Epithelial cell of esophagus (primary cell): Measurements from ENCODE around the gene POU2AF3.

Experiments used
- DNase-seq: peaks from one replicate; pipeline ENCODE4 v3.0.0; 2010; ENCODE audit warnings: low read depth
- H3K4me3 ChIP-seq: 2 replicates; pipeline ENCODE4 v1.5.1; 2011; ENCODE audit warnings: mild to moderate bottlenecking, low read length, control low read depth
- TF ChIP-seq, protein P1 (sequence below): IDR thresholded peaks from 2 replicates; pipeline ENCODE4 v1.5.1; 2011; ENCODE audit warnings: low read depth, mild to moderate bottlenecking, low read length, control low read depth, inconsistent platforms; ENCODE audit not compliant: insufficient read depth; ENCODE audit errors: missing control alignments

The POU2AF3 gene, protein sequence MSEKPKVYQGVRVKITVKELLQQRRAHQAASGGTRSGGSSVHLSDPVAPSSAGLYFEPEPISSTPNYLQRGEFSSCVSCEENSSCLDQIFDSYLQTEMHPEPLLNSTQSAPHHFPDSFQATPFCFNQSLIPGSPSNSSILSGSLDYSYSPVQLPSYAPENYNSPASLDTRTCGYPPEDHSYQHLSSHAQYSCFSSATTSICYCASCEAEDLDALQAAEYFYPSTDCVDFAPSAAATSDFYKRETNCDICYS

DNA sequence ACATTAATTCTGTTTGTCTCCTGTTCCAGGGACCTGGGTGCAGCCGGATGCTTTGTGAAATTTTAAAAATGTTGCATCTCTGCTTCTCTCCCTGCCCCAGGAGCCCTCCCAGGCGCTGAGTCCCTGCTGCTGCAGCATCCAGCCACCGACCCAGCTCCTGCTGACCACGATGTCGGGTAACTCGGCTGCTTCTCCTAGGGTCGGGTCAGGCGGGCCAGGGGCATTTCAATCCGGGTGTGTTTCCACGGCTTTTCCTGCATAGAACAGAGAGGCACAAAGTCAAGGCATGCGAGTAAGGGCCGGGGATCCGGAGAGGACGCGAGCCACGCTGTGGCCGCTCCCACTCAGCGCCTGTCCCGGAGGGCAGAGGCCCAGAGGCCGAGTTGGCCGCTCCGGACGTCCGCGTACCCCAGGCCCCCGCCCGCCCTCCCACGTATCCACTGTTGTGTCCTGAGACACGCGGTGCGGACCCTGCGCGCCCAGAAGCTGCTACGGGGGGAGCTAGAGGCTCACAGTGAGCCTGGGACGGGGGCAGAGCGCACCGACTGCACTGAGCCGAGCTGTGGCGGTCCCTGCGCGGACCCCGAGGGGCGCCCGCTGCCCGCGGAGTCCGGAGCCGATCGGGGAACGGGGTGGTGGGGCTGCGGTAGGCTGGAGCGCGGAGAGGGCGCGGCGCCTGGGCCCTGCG lies at the start of gene POU2AF3:
Gene POU2AF3 (plus strand): TSS at position 134 of the 688 bp plus-strand sequence. CDS start 36 bp downstream, at position 170.
- no peak for DNase-seq
- TF ChIP-seq, protein P1, sequence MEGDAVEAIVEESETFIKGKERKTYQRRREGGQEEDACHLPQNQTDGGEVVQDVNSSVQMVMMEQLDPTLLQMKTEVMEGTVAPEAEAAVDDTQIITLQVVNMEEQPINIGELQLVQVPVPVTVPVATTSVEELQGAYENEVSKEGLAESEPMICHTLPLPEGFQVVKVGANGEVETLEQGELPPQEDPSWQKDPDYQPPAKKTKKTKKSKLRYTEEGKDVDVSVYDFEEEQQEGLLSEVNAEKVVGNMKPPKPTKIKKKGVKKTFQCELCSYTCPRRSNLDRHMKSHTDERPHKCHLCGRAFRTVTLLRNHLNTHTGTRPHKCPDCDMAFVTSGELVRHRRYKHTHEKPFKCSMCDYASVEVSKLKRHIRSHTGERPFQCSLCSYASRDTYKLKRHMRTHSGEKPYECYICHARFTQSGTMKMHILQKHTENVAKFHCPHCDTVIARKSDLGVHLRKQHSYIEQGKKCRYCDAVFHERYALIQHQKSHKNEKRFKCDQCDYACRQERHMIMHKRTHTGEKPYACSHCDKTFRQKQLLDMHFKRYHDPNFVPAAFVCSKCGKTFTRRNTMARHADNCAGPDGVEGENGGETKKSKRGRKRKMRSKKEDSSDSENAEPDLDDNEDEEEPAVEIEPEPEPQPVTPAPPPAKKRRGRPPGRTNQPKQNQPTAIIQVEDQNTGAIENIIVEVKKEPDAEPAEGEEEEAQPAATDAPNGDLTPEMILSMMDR: no peak
- peak within 1 kb of the TSS; percentile 36 for H3K4me3 ChIP-seq

DNA sequence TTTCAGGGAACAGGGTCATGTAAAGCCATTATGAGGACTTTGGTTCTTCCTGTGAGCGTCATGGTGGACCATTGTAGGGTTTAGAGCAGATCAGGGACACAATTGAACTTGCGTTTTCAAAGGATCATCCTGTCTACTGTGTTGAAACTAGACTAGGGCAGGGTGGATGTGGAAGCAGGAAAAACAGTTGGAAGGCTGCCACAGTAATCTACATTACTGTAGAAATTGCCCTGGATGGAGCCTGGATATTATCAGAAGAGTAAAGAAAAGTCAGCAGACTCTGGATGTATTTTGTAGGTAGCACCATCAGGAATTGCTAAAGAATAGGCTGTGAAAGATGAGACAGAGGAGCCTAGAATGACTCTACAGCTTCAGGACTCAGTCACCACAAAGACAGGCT lies 47.4 kb upstream of the POU2AF3 start:
- TF ChIP-seq, protein P1: no peak
- DNase-seq: no peak
- no peak overlapping the region for H3K4me3 ChIP-seq

DNA sequence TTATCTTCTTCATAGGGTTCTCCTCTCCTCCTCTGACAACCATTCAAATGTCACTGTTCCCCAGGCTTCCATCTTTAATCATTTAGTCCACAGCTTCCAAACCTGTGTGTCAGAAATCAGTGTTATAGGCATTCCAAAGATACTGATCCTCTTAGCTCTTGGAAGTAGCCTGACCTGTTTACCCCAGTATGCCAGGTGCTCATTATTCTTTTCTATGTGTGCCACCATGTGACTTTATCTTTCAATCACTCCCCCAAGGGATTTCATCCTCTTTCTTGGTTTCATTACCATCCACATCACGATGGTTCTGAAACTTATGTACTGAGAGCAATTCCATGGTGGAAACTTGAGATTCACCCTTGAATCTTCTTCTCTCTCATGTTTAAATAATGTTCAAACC lies 45.2 kb upstream of the POU2AF3 start:
- DNase-seq: no peak
- TF ChIP-seq, protein P1: no peak
- H3K4me3 ChIP-seq: no peak overlapping the region

DNA sequence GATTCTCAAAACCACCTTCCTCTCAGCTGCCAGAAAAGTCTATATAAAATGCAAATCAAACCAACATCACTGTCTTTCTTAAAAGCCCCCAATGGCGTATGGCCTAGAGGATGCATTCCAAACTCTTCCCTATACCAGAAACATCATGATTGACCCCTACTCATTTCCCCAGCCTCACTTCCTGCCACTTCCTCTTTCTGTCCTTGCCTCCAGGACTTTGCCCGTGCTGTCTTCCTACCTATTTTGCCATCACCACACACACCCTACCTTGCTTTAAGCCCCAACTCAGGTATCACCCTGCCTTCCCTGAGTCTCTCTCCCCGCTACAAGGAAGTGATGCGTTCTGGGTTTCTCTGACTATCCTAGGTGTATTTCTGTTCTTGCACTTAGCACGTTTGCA lies 44.7 kb upstream of the POU2AF3 start:
- TF ChIP-seq, protein P1: no peak
- no peak overlapping the region for H3K4me3 ChIP-seq
- DNase-seq: no peak

DNA sequence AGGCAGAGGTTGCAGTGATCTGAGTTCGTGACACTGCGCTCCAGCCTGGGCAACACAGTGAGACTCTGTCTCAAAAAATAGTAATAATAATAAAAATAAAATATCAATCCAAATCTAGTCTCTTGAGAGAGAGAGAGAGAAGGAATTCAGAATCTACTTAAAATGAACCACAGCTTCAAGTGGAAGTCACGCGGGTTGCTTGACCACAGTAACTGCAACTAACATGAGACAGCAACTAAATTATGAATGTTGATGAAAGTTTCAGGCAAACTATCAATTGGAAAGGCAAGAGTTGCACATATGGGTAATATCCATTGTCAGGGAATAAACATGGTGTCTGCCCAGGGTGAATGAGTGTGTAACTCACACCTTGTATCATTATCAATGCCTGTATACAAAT lies 40.3 kb upstream of the POU2AF3 start:
- TF ChIP-seq, protein P1: no peak
- DNase-seq: no peak
- H3K4me3 ChIP-seq: no peak overlapping the region

DNA sequence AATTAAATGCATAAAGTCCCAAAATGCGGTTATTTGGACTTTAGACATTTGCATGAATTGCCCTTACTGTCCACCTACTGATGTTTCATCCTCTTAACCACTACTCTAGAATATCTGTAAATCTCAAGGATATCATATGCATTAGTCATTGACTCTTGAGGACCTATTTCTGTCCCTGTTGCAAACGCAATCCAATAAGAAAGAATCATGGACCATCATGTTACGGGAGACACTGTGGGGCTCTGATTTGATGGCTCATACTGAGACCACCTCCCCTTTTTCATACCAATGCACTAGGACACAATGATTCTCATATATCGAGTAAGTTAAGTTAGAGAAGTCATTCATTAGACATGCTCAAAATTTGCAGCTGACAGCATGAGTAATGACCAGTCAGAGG lies 38.5 kb upstream of the POU2AF3 start:
- TF ChIP-seq, protein P1: no peak
- no peak for DNase-seq
- no peak overlapping the region for H3K4me3 ChIP-seq

DNA sequence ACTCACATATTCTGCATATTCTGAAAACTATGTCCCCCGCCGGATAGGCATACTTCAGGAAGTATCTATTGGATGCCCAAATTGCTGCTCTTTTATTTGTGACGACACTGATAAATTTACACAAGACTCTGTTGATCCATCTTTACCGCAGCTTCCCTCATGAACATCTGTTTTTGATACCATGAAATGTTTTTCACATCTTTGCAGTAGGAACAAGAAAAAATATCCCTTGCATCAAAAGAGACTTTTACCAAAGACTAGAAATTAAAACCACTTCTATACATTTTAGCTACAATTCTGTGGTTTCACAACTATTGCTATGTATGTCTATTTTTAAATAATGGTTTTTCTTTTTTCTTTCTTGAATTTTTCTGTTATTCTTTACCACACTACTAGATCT lies 37.5 kb upstream of the POU2AF3 start:
- TF ChIP-seq, protein P1: no peak
- DNase-seq: no peak
- no peak overlapping the region for H3K4me3 ChIP-seq
